Suppressor macrophage treated with lipopolysaccharide for 1 hour (primary cell): Measurements from ENCODE around the gene MAP3K20.

Source experiments
- DNase-seq, 3 donors: peaks; one replicate each; pipeline ENCODE4 v3.0.0-alpha.2; 2020 to 2022

MAP3K20 gene

DNA sequence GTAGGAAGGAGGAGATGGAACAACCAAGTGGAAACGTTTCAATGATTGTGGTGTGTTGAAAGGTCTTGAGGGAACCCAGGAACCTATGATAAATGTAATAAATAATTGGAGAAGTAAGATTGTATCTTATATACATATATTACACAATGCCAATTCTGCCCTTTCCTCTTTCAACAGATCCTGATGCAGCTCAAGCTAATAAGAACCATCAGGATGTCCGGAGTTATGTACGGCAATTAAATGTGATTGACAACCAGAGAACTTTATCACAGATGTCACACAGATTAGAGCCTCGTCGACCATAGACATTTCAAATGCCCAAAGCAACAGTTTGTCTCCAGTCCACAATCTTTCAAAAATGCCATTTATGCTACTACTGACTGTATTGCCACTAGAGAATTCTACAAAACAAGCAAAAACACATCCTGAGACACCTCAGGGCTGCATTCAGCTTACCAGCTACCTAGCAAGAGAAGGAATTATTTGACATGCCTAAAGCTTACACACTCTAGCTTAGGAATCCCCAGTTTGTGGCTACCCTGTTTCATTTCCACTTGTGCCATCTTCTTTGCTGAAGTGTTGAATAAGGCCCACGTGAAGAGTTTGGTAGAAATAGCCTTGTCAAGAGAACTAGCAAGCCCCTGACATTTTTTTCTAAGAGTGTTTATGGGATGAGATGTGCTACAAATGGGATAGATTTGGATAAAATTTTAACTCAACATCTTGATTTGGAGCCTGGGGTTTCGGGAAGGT lies 24.0 kb upstream of the MAP3K20 start:
- peak; percentile 15 to 55 (median 42) for DNase-seq

DNA sequence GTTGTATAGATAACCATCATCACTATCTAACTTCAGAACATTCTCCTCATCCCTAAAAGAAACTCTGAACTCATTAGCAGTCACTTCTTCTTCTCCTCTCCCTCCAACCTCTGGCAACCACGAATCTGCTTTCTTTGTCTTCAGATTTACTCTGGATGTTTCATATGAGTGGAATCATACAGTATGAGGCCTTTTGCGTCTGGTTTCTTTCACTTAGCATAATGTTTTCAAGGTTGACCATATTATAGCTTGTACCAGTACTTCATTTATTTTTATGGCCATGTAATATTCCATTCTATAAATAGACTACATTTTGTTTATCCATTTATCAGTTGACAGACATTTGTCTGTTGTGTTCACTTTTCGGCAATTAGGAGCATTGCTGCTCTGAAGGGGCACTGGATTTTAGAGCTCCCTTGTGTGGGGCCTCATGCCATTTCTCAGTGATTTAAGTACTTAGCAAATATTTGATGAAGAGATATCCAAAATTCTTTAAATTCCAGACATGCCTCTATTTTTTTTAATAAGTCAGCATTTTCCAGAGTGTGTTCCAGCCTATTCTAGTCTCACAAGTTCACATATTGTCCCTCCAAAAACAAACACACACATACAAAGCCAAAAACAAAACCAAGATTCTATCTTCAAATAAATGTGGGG lies 22.5 kb upstream of the MAP3K20 start:
- no peak for DNase-seq

DNA sequence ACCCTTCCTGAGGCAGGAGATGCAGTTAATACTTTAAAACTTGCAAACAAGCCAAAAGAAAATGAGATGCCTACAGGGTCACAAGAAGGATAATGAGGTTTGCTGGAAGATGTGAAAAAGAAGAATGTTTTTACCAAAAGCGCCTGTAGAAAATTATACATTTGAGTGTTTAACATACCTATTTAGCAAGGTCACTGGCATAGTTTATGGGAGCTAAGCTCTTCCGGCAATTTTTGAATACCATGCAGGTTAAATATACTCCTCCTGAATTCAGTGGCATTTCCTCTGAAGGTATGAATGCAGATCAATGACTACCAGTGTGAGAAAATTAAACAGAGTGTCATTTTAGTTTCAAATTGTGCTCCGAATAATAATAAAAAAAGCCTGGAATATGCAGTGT lies 21.2 kb upstream of the MAP3K20 start:
- no peak for DNase-seq

DNA sequence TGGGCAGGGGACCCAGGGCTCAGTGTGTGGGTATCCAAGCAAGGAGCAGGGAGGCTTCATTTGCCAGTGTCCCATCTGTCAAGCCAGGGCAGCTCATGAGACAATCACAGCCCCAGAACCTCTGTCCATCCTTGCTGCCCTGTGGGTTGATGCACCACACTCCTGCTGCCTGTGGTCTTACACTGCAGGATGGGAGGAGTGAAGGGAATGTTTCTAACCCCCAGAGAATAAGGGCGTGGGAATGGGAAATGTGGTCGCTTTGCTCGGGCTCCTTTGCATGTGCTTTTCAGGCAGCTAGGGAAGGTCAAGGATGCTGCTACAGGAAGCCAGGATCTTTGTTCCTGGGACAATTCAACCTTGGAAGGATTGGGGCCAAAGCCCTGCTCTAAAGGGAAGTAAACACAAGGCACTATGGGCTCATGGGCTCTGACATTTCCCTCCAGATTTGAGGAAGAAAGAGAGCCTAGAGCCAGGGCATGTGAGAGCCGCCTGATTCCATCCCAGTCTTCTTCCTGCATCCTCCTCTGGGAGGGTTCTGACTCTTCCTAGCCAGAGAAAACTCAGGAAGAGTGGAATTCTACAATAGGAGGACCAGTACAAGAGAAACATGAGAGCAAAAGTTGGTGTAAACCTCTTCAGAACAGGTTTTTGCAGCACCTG lies 18.8 kb upstream of the MAP3K20 start:
- DNase-seq = peak; percentile 41 to 59 (median 51)

DNA sequence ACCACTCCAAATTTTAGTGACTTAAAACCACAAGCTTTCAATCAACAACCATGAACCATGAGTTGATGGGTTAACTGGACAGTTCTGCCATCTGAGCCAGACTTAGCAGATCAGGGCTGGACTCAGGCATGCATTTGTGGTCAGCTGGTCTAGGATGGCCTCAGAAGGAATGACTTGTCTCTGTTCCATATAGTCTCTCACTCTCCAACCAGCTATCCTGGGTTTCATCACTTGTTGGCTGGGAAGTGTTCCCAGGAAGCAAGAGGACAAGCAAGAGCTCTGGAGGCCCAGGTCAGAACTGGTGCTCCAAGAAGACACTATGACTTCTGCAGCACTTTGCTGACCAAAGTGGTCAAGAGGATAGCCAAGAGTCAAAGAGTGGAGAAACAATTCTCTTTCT lies 17.5 kb upstream of the MAP3K20 start:
- no peak for DNase-seq

DNA sequence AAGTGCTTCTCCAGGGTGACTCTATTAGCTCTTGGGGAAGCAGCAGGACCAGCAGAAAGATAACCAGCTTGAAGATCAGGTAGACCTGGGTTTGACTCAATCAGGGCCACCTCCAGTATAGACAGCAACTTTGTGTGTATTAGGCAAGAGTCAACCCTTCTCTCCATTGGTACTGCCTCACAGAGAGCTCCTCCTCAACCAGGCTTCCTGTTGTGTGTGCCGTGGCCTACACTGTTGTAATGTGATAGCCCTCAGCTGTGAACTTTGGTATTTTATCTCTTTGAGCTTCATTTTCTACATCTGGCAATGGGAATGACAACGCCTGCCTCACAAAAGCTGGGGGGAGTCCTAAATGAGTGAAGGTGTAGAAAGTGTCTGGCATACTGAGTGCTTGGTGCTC lies 17.0 kb upstream of the MAP3K20 start:
- DNase-seq = no peak

DNA sequence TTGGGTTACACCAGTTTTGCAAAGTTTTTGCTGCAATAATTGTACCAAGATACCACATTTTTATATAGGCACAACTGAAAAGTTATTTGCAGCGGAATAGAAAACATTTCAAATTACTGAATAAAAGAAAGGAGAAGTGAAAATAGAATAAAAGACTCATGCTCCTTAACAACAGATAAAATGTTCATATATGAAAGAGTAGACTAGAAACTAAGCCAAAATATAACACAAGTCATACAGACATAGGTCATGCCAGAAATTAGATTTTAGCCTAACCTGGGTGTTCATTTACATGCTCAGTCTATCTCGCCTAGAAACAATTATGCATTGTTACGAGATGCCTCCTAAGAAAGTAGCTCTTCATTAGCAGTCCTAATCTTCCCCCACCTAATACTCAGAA lies 16.4 kb upstream of the MAP3K20 start:
- DNase-seq = no peak

DNA sequence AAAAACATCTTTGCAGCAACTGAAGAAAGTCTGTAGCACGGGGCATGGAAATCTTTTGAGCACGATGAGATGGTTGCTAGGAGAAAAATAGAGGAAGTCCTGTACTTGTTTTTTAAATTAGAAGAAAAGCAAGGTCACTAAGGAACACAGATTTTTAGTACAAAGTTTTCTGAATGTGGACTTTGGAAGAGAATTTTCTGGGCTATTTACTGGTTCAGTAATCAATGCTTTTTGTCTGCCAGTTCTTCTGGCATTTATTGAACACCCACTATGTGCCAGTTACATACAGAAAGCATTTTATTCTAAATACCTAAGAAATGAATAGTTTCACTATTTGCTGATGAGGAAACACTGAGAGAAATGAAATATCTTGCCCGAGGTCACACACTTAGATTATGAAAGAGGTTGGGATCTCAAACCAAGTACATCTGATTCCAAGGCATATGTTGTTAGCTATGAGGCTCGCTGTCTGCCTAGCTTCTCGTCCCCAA lies 15.6 kb upstream of the MAP3K20 start:
- peak; percentile 15 to 54 (median 43) for DNase-seq

DNA sequence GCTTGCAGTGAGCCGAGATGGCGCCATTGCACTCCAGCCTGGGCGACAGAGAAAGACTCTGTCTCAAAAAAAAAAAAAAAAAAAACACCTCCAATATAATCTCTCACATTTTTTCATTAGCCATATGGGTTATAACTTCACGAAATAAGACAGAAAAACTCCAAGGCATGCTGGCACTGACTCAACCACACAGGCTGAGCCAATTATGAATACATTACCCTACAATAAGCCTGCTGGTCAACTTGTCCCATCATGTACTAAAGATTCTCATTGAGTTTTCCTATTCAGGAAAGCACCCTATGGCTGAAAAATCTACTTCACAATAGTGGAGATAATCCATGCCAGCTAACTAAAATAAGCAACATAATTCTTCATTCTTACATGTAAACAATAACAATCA lies 12.8 kb upstream of the MAP3K20 start:
- no peak for DNase-seq

DNA sequence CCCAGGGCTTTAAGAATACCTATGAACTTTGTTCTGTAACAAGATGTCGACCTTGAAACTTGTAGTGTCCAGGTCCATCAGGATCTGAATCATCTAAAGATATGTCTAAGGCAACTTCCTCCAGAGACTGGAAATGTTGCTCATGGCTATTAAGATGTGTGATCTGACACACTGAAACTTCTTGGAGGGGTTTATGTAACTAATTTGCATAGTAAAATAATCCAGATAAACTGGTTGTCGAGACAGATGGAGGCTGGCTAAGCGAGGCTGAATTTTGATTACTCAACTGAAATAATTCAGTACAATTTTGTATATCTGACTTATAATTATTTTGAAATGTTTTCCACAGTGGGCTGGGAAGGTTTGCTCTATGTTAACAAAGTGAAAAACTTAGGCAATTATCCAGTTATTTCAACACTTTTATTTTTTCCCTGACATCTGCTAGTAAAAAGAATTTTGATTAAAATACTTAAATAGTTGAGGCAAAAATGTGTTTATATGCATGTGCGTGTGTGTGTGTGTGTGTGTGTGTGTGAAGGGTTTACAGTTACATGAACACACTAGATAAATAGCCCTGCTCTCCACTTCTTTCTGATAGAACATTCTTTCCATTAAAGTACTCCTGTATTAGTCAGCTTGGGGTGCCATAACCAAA lies 11.4 kb upstream of the MAP3K20 start:
- DNase-seq = no peak

DNA sequence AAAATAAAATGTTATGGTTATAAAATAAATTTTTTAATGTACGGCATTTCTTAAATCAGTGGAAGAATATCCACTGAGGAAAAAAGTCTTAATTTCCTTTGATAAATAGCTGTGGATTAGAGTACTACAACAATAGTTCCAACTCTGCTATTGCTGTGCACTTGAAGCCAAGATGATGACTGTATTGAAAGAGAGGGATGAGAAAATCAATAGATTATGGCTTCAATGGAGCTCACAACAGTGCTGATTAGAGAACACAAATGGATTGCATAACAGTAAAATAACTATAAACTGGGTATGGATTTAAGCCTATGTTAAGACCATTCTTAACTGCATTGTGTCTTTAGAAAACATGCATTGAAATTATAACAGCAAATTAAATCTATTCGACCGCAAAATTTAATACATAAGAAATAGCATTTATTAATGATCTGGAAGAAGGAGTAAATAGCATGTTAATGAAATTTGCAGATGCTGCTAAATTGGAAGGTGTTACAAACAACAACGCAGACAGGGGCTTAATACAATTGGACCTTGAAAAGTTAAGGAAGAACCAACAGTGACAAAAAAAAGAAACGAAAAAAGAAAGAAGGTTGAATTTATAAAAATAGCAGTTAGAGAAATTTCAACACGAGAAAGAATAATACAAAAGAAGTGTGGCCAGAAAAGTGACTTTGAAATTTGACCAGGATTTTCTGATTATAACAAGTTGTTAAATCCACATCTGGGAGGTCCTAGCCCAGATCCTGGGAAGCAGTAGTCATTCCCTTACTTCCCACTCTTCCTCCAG lies 8.6 kb upstream of the MAP3K20 start:
- DNase-seq = no peak

DNA sequence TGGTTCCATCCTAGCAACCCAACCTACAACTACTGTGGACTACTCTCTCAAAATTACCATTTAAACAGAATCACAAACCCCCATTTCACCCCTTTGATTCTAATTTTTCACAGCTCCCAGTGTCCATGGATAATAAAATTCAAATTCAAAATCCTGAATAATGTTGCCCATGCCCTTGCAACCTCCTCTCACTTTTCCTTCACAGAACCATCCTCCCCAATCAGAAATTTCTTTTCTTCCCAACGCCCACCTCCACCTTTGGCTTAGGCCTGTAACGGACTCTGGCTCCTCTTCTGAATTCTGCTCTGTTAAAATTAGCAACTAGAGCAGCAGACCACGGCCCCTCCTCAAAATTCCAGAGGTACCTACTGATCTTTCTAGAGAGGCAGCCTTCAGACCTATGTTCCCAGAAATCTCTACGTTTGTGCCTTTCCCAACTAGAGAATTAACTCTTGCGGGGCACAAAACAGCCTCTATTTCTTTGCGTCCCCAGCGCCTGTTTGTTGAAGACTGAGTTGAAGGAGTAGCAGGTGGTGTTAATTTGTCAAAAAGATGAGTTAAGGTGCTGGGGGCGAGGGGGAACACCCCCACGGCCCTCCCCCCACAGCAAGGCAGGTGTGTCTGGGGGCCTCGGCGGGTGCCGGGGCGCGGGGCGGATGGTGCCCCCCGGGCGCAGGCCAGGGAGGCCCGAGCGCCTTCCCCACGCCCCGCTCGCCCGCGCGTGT lies 428 bp upstream of the MAP3K20 start:
- DNase-seq = no peak

DNA sequence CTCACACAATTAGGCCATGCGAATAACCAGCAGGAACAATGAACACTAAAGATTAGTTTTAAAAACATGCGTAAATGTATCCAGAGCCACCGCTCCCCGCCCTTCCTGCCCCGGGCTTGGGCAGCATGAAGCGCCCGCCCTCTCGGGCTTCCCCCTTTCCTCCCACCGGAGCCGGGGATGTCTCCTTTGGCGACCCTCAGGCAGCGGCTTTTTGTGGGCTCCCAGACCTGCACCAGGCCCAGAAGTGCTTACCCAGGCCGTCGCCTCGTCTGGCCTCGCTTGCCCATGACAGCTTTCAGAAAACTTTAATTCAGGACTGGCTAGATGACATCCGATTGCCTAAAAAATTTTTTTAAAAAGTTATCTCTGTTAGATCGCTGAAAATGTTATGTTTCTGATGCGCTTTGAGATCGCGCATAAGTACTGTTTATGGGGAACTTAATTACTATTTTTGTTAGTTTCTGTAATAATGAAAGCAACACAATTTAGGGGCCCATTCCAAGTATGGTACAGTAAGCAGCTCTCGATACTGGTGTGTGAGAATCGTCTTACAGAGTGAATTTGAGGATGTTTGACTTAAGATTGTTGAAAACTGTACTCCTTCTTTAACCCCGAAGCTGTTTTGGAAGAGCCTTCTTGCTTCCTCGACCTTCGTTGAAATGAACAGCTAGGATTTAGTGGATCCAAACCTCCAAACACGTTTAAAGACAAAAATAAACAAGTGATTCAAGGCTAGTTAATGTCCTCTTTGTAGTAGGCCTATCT lies 1.1 kb downstream of the MAP3K20 start:
- peak in 2 of 3 donors; percentile 14 to 30 for DNase-seq

DNA sequence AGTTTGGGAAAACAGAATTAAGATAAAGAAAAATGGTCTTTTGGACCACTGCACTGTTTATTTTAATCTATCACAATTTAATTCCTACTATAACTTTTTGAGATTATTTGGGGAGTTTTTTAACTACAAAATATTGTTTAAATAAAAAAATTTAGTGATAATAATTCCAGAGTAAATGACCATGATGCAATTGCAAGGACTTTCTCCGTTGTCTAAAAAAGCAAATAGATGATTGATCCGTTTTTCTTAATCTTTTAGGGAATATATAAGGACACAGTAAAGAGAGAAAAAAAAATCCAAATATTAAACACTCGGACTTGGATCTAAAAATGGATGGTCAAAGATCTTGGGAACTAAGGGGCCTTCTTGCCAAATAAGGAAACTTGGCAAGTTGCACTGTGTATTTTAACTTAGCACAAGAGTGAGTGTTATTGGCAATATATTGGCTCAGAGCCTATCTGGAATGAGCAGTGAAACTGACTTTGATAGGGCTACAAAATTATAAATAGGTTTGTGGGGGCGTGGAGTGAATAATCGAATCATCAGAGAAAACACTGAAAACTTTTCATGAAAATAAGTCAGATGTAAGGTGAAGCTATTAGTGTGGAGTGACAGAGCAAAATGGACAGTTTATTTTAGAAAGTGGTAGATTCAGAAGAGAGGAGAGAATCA lies 2.0 kb downstream of the MAP3K20 start:
- peak in 1 of 3 donors; percentile 24 for DNase-seq

DNA sequence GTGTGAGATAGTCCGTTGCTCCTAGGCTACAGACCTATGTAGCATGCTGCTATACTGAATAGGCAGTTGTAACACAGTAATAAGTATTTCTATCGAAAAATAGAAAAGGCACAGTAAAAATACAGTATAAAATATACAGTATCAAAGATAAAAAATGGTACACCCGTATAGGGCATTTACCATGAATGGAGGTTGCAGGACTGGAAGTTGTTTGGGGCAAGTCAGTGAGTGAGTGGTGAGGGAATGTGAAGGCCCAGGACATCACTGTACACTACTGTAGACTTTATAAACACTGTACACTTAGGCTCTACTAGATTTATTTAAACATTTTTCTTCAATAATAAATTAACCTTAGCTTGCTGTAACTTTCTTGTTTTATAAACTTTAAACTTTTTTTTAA lies 3.5 kb downstream of the MAP3K20 start:
- no peak for DNase-seq

DNA sequence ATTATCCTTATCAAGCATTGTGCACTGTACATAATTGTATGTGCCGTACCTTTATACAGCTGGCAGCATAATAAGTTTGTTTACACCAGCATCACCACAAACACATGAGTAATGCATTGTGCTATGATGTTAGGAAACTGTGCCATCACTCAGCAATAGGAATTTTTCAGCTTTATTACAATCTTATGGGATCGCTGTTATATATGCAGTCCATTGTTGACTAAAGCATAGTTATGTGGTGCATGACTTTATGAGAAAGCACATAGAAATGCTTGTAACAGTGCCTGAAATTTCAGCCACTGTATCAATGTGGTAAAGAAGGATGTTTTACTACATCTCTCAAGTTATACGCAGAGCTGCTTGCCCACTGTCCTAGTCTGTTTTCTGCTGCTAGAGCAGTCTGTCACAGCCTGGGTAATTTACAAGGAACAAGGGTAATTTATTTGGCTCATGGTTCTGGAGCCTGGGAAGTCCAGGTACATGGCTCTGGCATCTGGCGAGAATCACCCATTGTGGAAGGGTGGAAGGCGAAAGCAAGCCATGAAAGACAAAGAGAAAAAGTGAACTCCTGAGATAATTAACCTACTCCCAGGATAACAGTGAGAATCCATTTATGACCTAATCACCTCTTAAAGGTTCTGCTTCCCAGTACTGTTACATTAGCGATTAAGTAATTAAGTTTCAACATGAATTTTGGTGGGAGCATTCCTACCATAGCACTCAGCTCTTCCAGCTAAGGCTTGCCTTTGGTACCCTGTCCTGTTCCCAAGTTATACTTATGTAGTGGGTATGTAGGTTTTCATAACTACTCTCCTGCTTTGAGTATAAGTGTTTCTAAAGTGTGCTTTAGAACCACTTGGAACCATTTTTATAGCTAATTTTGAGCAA lies 4.6 kb downstream of the MAP3K20 start:
- peak in 2 of 3 donors; percentile 43 to 44 for DNase-seq

DNA sequence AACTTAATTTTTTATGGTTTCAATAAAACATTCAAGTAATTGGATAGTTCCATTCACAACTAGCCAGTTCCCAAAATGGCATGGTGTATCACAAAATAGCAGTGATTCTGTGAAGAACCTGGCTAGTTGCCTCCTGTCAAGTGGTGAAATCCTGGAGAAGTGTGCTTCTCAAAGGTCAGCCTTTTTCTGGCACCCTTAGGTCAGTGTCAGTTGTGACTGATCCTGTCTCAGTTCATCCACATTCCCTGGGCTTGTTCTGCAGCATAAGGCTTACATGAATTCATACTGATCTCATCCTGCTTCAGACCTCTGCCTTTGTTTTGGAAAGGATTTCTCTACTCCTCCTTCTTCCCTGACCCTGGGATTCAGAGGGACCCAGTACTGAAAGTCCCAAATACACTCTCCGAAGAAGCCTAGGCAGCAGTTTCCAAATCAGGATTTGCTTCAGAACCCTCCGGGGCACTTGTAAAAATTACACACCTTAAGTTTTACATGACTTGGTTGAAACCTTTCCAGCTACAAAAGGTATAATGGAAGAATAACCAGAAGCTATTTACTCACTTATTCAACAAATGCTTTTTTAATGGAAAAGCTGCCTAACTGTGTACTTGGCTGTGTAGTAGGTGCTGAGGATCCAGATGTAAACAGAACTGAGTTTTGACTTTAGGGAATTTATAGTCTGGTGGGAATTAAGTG lies 11.0 kb downstream of the MAP3K20 start:
- no peak for DNase-seq

DNA sequence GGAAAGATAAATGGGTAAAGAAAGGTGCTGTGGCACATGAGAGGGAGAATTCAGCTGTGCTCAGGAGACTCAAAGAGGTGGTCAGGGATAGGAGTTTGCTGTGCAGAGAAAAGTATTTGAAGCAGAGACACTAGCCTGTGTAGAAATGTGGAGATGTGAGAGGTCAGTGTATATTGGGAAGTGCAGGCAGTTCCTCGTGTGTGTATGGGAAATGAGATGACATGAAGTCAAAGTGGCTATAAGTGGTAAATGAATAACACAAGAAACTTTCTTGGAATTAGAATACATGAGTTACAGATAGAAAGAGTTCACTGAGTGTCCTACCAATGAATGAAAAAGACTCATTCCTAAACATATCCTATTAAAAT lies 11.6 kb downstream of the MAP3K20 start:
- DNase-seq = no peak
